ENCODE measurements around the gene PLCB1. TPM values are rescaled to one million over a fixed set of nuclear protein-coding genes. Genes with fewer than 3 reads are reported as not detected.

PLCB1 gene
- total and polyA plus RNA-seq, 2 experiments from 2014 or later, result 6.7 to 20.5 TPM

DNA sequence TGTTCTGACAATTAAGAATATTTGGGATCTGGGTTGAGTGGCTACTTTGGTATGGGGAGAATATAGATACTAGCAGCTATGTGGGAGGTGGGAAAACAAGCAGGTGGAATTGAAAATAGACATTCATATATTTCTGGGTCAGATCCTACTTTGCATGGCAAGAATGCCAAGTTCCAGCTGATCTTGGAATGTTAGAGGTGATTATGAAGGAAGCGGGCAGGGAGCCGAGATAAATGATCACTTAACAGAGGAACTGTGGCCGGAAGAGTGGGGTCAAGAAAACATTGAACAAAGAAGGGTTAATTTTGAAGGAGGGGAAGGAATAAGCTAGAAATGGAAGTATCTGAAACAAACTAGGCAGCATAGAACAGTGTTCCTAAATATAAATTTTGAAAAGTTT, 15.4 kb downstream of the PLCB1 start:
- no peak overlapping the region for H3K4me2 ChIP-seq
- no peaks in the 10 kb centered on the region for H4K20me1 ChIP-seq (ENCODE audit: insufficient read depth, poor library complexity, severe bottlenecking)
- H3K36me3 ChIP-seq (replicated peaks; ENCODE audit: insufficient read depth, low read depth), result no peaks in the 10 kb centered on the region
- no peak overlapping the region for H3K4me3 ChIP-seq
- H3K4me1 ChIP-seq (ENCODE audit: insufficient read depth), result no peaks in the 10 kb centered on the region
- H3K27me3 ChIP-seq, result no peaks in the 10 kb centered on the region
- H2AFZ ChIP-seq, result no peak overlapping the region
- TF ChIP-seq, protein P1, sequence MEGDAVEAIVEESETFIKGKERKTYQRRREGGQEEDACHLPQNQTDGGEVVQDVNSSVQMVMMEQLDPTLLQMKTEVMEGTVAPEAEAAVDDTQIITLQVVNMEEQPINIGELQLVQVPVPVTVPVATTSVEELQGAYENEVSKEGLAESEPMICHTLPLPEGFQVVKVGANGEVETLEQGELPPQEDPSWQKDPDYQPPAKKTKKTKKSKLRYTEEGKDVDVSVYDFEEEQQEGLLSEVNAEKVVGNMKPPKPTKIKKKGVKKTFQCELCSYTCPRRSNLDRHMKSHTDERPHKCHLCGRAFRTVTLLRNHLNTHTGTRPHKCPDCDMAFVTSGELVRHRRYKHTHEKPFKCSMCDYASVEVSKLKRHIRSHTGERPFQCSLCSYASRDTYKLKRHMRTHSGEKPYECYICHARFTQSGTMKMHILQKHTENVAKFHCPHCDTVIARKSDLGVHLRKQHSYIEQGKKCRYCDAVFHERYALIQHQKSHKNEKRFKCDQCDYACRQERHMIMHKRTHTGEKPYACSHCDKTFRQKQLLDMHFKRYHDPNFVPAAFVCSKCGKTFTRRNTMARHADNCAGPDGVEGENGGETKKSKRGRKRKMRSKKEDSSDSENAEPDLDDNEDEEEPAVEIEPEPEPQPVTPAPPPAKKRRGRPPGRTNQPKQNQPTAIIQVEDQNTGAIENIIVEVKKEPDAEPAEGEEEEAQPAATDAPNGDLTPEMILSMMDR (IDR thresholded peaks at IDR 0.05; ENCODE audit: poor library complexity), result no peak
- TF ChIP-seq EZH2 (IDR thresholded peaks at IDR 0.05; ENCODE audit: borderline replicate concordance) (no peak), EZH2phosphoT487 (IDR thresholded peaks at IDR 0.05; ENCODE audit: low read depth, severe bottlenecking, unreplicated experiment) (no peak)
- H3K27ac ChIP-seq, result no peak overlapping the region
- DNase-seq (ENCODE audit: low spot score), result no peak
- H3K79me2 ChIP-seq, result no peaks in the 10 kb centered on the region
- no peaks in the 10 kb centered on the region for H3K9me2 ChIP-seq (replicated peaks; ENCODE audit: insufficient read depth)
- WGBS (ENCODE audit: low lambda C conversion rate, missing lambda C conversion rate), result 94% methylated on average over 3 of the region's 3 CpGs
- no peaks in the 10 kb centered on the region for H3K9me3 ChIP-seq (ENCODE audit: low read depth)

DNA sequence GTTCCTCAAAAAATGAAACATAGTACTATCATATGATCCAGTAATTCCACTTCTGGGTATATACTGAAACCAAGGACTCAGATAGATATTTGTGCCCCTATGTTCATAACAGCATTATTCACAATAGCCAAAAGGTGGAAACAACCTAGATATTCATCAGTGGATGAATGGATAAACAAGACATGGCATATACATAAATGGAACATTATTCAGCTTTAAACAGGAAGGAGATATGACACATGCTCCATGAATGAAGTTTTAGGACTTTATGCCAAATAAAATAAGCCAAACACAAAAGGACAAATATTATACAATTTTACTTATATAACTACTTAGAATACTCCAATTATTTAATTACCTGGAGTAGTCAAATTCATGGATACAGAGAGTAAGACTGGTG, 16.4 kb downstream of the PLCB1 start:
- no peaks in the 10 kb centered on the region for H3K9me2 ChIP-seq (replicated peaks; ENCODE audit: insufficient read depth)
- H2AFZ ChIP-seq, result no peak overlapping the region
- no peaks in the 10 kb centered on the region for H4K20me1 ChIP-seq (ENCODE audit: insufficient read depth, poor library complexity, severe bottlenecking)
- no peaks in the 10 kb centered on the region for H3K36me3 ChIP-seq (replicated peaks; ENCODE audit: insufficient read depth, low read depth)
- no peaks in the 10 kb centered on the region for H3K4me1 ChIP-seq (ENCODE audit: insufficient read depth)
- H3K4me3 ChIP-seq, result no peak overlapping the region
- H3K4me2 ChIP-seq, result no peak overlapping the region
- H3K27ac ChIP-seq, result no peak overlapping the region
- H3K9me3 ChIP-seq (ENCODE audit: low read depth), result no peaks in the 10 kb centered on the region
- no peak for DNase-seq (ENCODE audit: low spot score)
- TF ChIP-seq, protein P1 (IDR thresholded peaks at IDR 0.05; ENCODE audit: poor library complexity), result no peak
- TF ChIP-seq EZH2 (IDR thresholded peaks at IDR 0.05; ENCODE audit: borderline replicate concordance) (no peak), EZH2phosphoT487 (IDR thresholded peaks at IDR 0.05; ENCODE audit: low read depth, severe bottlenecking, unreplicated experiment) (no peak)
- no peaks in the 10 kb centered on the region for H3K27me3 ChIP-seq
- H3K79me2 ChIP-seq, result no peaks in the 10 kb centered on the region

DNA sequence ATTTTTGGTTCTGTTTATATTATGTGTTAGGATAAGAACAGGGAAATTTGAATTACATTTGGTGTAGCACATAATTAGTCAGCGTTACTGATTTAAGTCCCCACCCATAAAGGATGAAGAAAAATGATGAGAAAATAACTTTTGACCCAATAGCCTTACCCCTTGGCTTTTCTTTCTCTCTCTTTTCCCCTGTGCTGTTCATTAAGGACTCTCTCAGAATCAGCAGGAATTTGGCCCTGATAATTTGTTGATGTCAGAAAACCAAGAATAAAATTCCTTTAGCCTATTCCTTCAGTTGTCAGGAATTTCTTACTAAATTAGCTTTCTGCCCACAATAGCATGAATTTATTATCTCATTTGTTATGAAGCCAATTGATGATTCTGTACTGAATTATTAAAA, 18.5 kb downstream of the PLCB1 start:
- no peaks in the 10 kb centered on the region for H4K20me1 ChIP-seq (ENCODE audit: insufficient read depth, poor library complexity, severe bottlenecking)
- WGBS (ENCODE audit: low lambda C conversion rate, missing lambda C conversion rate), result 86% methylated on average over 1 of the region's 1 CpG
- no peaks in the 10 kb centered on the region for H3K27me3 ChIP-seq
- H3K36me3 ChIP-seq (replicated peaks; ENCODE audit: insufficient read depth, low read depth), result no peaks in the 10 kb centered on the region
- peaks cover 9% of the 10 kb centered on the region for H3K4me1 ChIP-seq (ENCODE audit: insufficient read depth)
- no peak for DNase-seq (ENCODE audit: low spot score)
- no peak overlapping the region for H3K4me2 ChIP-seq
- no peaks in the 10 kb centered on the region for H3K79me2 ChIP-seq
- no peak for TF ChIP-seq EZH2 (IDR thresholded peaks at IDR 0.05; ENCODE audit: borderline replicate concordance)
- TF ChIP-seq, protein P1 (IDR thresholded peaks at IDR 0.05; ENCODE audit: poor library complexity), result no peak
- no peak for TF ChIP-seq EZH2phosphoT487 (IDR thresholded peaks at IDR 0.05; ENCODE audit: low read depth, severe bottlenecking, unreplicated experiment)
- H2AFZ ChIP-seq, result no peak overlapping the region
- H3K27ac ChIP-seq, result no peak overlapping the region
- no peak overlapping the region for H3K4me3 ChIP-seq
- H3K9me3 ChIP-seq (ENCODE audit: low read depth), result no peaks in the 10 kb centered on the region
- H3K9me2 ChIP-seq (replicated peaks; ENCODE audit: insufficient read depth), result no peaks in the 10 kb centered on the region

DNA sequence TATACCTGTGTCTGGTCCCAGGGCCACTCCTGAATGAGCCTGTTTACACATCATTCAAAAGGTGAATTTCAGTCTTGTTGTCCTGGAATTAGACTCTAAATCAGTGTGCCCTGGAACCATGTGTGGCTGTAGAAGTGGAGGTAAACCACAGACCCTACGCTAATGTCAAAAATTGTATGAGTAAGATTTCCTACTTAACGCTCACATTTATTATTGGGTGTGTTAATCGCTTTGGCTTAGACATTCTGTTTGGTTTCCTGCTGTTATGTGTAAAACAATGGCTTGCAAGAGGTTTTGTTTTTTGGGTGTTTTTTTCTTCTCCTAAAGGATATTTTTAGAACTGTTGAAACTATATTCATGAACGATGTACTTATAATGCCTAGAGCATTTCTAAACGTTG, 19.3 kb downstream of the PLCB1 start:
- no peaks in the 10 kb centered on the region for H3K27me3 ChIP-seq
- H3K4me2 ChIP-seq, result no peak overlapping the region
- no peak overlapping the region for H3K27ac ChIP-seq
- no peaks in the 10 kb centered on the region for H3K36me3 ChIP-seq (replicated peaks; ENCODE audit: insufficient read depth, low read depth)
- TF ChIP-seq EZH2 (IDR thresholded peaks at IDR 0.05; ENCODE audit: borderline replicate concordance), result no peak
- no peak for TF ChIP-seq EZH2phosphoT487 (IDR thresholded peaks at IDR 0.05; ENCODE audit: low read depth, severe bottlenecking, unreplicated experiment)
- TF ChIP-seq, protein P1 (IDR thresholded peaks at IDR 0.05; ENCODE audit: poor library complexity), result no peak
- no peak for DNase-seq (ENCODE audit: low spot score)
- no peaks in the 10 kb centered on the region for H4K20me1 ChIP-seq (ENCODE audit: insufficient read depth, poor library complexity, severe bottlenecking)
- H3K4me3 ChIP-seq, result no peak overlapping the region
- H3K9me3 ChIP-seq (ENCODE audit: low read depth), result no peaks in the 10 kb centered on the region
- H3K9me2 ChIP-seq (replicated peaks; ENCODE audit: insufficient read depth), result no peaks in the 10 kb centered on the region
- H2AFZ ChIP-seq, result no peak overlapping the region
- no peaks in the 10 kb centered on the region for H3K79me2 ChIP-seq
- 75% methylated on average over 5 of the region's 5 CpGs for WGBS (ENCODE audit: low lambda C conversion rate, missing lambda C conversion rate)
- H3K4me1 ChIP-seq (ENCODE audit: insufficient read depth), result peaks cover 15% of the 10 kb centered on the region

All from hepatocyte (in vitro differentiated cells).